Neural cell (in vitro differentiated cells): ENCODE measurements around the gene CTNNB1. TPM values are rescaled to one million over a fixed set of nuclear protein-coding genes. Genes with fewer than 3 reads are reported as not detected.

Source experiments
- H2AFZ ChIP-seq: fragments of 200-600, 300-800 bp; sonication (generic), shearing (Covaris generic); 2 replicates; pipeline ENCODE4 v1.6.0; 2014; ENCODE audit warnings: low read depth, mild to moderate bottlenecking, antibody characterized with exemption, low read length, moderate library complexity
- H3F3A ChIP-seq: fragments of 200-600 bp; shearing (Covaris generic); 2 replicates; pipeline ENCODE4 v1.6.1; 2016; ENCODE audit warnings: mild to moderate bottlenecking, moderate library complexity, mixed read lengths, antibody characterized with exemption, low read length; ENCODE audit not compliant: insufficient read depth, poor library complexity, severe bottlenecking
- H3K27ac ChIP-seq: fragments of 200-600, 300-800 bp; sonication (generic), shearing (Covaris generic); 2 replicates; pipeline ENCODE4 v1.5.1; 2014; ENCODE audit warnings: mild to moderate bottlenecking, low read length, moderate library complexity
- H3K27me3 ChIP-seq: fragments of 300-800, 200-600 bp; sonication (generic), shearing (Covaris generic); 2 replicates; pipeline ENCODE4 v1.6.0; 2014; ENCODE audit warnings: mild to moderate bottlenecking, low read depth, low read length, moderate library complexity; ENCODE audit not compliant: insufficient read depth
- H3K36me3 ChIP-seq: fragments of 300-800, 200-600 bp; sonication (generic), shearing (Covaris generic); 2 replicates; pipeline ENCODE4 v1.5.1; 2014; ENCODE audit warnings: mild to moderate bottlenecking, antibody characterized with exemption, low read length, moderate library complexity; ENCODE audit not compliant: insufficient read depth
- H3K4me2 ChIP-seq: fragments of 300-800, 200-600 bp; sonication (generic), shearing (Covaris generic); 2 replicates; pipeline ENCODE4 v1.6.0; 2014; ENCODE audit warnings: mild to moderate bottlenecking, low read length
- H3K4me3 ChIP-seq: fragments of 300-800, 200-600 bp; sonication (generic), shearing (Covaris generic); 2 replicates; pipeline ENCODE4 v1.5.1; 2014; ENCODE audit warnings: mild to moderate bottlenecking, low read length, moderate library complexity
- H3K79me2 ChIP-seq: fragments of 200-600 bp; shearing (Covaris generic); replicated peaks from 2 replicates; pipeline ENCODE4 v1.6.0; 2014; ENCODE audit warnings: mild to moderate bottlenecking, low read length, moderate library complexity; ENCODE audit not compliant: insufficient read depth
- H3K9ac ChIP-seq: fragments of 300-800, 200-600 bp; sonication (generic), shearing (Covaris generic); 2 replicates; pipeline ENCODE4 v1.6.1; 2016; ENCODE audit warnings: mild to moderate bottlenecking, low read length, mixed read lengths
- H3K9me2 ChIP-seq: fragments of 200-600 bp; shearing (Covaris generic); 2 replicates; pipeline ENCODE4 v1.6.1; 2016; ENCODE audit warnings: mild to moderate bottlenecking, low read length, mixed read lengths; ENCODE audit not compliant: insufficient read depth
- H3K9me3 ChIP-seq: fragments of 200-600, 300-800 bp; sonication (generic), shearing (Covaris generic); 2 replicates; pipeline ENCODE4 v1.6.1; 2016; ENCODE audit warnings: mild to moderate bottlenecking, mixed run types, low read length, moderate library complexity, mixed read lengths
- H4K20me1 ChIP-seq: fragments of 200-600 bp; shearing (Covaris generic); 2 replicates; pipeline ENCODE4 v1.6.1; 2016; ENCODE audit warnings: mild to moderate bottlenecking, mixed run types; ENCODE audit not compliant: insufficient read depth
- EP300 ChIP-seq: fragments of 450-650 bp; conservative IDR thresholded peaks from 2 replicates; pipeline ENCODE4 v1.6.1; 2014; ENCODE audit warnings: antibody characterized with exemption, mild to moderate bottlenecking, moderate library complexity; ENCODE audit not compliant: poor library complexity, severe bottlenecking
- EZH2 ChIP-seq: fragments of 200-600, 300-800 bp; shearing (Covaris generic), sonication (generic); IDR thresholded peaks from 2 replicates; pipeline ENCODE4 v1.6.1; 2014; ENCODE audit warnings: antibody characterized with exemption, low read length, borderline replicate concordance, mild to moderate bottlenecking; ENCODE audit not compliant: insufficient read depth, poor library complexity, severe bottlenecking
- MXI1 ChIP-seq: fragments of 450-650 bp; conservative IDR thresholded peaks from 2 replicates; pipeline ENCODE4 v1.6.1; 2014; ENCODE audit warnings: antibody characterized with exemption, mild to moderate bottlenecking; ENCODE audit not compliant: poor library complexity, severe bottlenecking
- POLR2AphosphoS5 ChIP-seq: IDR thresholded peaks from 2 replicates; pipeline ENCODE4 v1.6.1; 2012
- RAD21 ChIP-seq: fragments of 450-650 bp; conservative IDR thresholded peaks from 2 replicates; pipeline ENCODE4 v1.6.1; 2014; ENCODE audit warnings: antibody characterized with exemption, mild to moderate bottlenecking, moderate library complexity
- REST ChIP-seq: IDR thresholded peaks from 2 replicates; pipeline ENCODE4 v1.6.1; 2012; ENCODE audit warnings: borderline replicate concordance
- SMC3 ChIP-seq: fragments of 450-650 bp; conservative IDR thresholded peaks from 2 replicates; pipeline ENCODE4 v1.6.1; 2014; ENCODE audit warnings: antibody characterized with exemption, mild to moderate bottlenecking, moderate library complexity; ENCODE audit not compliant: poor library complexity
- TAF1 ChIP-seq: IDR thresholded peaks from 2 replicates; pipeline ENCODE4 v1.6.1; 2012; ENCODE audit warnings: low read depth
- polyA plus RNA-seq: library from polyadenylated mRNA; depleted of rRNA; stranded (reverse); fragments of >200 nt; gene quantifications from 2 replicates; pipeline ENCODE4 v1.2.3, GENCODE V29; 2014
- TF ChIP-seq, protein P1 (sequence below): fragments of 450-650 bp; IDR thresholded peaks from 2 replicates; pipeline ENCODE4 v1.5.1; 2014; ENCODE audit warnings: antibody characterized with exemption, mild to moderate bottlenecking, moderate library complexity; ENCODE audit not compliant: poor library complexity, severe bottlenecking

The CTNNB1 gene
- polyA plus RNA-seq, 1 donor from 2014 or later = 317 TPM

- Histone ChIP-seq H3F3A (peaks cover 5% of the 10 kb centered on the region), H3K27me3 (no peaks in the 10 kb centered on the region), H3K79me2 (peaks cover 36% of the 10 kb centered on the region), H3K36me3 (no peaks in the 10 kb centered on the region), H3K9me2 (no peaks in the 10 kb centered on the region), H3K27ac (no peak overlapping the region), H3K4me3 (peak overlapping the region; percentile 79), H4K20me1 (peaks cover 5% of the 10 kb centered on the region), H3K4me2 (peak overlapping the region; percentile 4), H3K9ac (peak overlapping the region; percentile 96), H2AFZ (peak overlapping the region; percentile 49), H3K9me3 (no peaks in the 10 kb centered on the region)
- TF ChIP-seq MXI1 (no peak), RAD21 (no peak), POLR2AphosphoS5 (no peak), REST (no peak), EZH2 (no peak), SMC3 (no peak), EP300 (no peak), TAF1 (no peak)
- TF ChIP-seq, protein P1, sequence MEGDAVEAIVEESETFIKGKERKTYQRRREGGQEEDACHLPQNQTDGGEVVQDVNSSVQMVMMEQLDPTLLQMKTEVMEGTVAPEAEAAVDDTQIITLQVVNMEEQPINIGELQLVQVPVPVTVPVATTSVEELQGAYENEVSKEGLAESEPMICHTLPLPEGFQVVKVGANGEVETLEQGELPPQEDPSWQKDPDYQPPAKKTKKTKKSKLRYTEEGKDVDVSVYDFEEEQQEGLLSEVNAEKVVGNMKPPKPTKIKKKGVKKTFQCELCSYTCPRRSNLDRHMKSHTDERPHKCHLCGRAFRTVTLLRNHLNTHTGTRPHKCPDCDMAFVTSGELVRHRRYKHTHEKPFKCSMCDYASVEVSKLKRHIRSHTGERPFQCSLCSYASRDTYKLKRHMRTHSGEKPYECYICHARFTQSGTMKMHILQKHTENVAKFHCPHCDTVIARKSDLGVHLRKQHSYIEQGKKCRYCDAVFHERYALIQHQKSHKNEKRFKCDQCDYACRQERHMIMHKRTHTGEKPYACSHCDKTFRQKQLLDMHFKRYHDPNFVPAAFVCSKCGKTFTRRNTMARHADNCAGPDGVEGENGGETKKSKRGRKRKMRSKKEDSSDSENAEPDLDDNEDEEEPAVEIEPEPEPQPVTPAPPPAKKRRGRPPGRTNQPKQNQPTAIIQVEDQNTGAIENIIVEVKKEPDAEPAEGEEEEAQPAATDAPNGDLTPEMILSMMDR = no peak
Observed at GRCh38 chr3:41198526-41198925, 779 bp upstream of the CTNNB1 start.

- peaks cover 7% of the 10 kb centered on the region for H4K20me1 ChIP-seq
- H3K9me2 ChIP-seq = no peaks in the 10 kb centered on the region
- peak overlapping the region; percentile 92 for H3K27ac ChIP-seq
- TF ChIP-seq REST (no peak), EP300 (no peak), SMC3 (no peak), EZH2 (no peak), RAD21 (no peak), MXI1 (no peak), TAF1 (no peak)
- TF ChIP-seq, protein P1 = no peak
- H3F3A ChIP-seq = peaks cover 5% of the 10 kb centered on the region
- H3K9ac ChIP-seq = peak overlapping the region; percentile 96
- no peaks in the 10 kb centered on the region for H3K9me3 ChIP-seq
- H3K27me3 ChIP-seq = no peaks in the 10 kb centered on the region
- no peak overlapping the region for H2AFZ ChIP-seq
- peak overlapping the region; percentile 79 for H3K4me3 ChIP-seq
- H3K79me2 ChIP-seq = peaks cover 52% of the 10 kb centered on the region
- peak overlapping the region; percentile 60 for H3K4me2 ChIP-seq
- H3K36me3 ChIP-seq = no peaks in the 10 kb centered on the region
Observed at GRCh38 chr3:41199866-41200668, 762 bp downstream of the CTNNB1 start.
